B cell (primary cell): ENCODE results near the gene DNMBP.

ENCODE experiments used
- EZH2 ChIP-seq: IDR thresholded peaks from 2 replicates; pipeline ENCODE4 v1.6.1; 2012; ENCODE audit warnings: borderline replicate concordance, low read depth, mild to moderate bottlenecking, moderate library complexity, low read length; ENCODE audit not compliant: insufficient read depth, poor library complexity, severe bottlenecking
- TF ChIP-seq, protein P1 (sequence below): fragments of 200-600 bp; IDR thresholded peaks from one replicate; pipeline ENCODE4 v1.8.0; 2022; ENCODE audit warnings: antibody characterized with exemption, mild to moderate bottlenecking

DNA sequence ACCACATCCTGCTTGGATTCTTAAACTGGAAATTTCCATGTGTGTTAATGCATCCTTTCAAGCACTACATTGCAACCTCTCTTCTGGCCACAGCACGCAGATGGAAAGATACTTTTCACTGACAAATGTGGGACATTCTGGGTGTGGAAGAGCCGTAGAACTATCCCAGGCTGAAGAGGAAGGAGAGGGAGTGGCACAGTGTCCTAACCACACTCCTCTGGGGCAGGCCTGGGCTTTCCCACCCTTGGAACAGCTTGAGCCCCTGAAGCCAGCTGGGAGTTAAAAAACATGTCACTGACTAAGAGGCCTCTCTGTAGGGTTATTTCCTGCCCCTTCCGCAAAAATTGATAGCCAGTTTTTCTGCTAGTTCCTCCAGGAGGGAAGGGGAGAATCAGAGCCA, 34.0 kb upstream of the DNMBP start:
- TF ChIP-seq, protein P1, sequence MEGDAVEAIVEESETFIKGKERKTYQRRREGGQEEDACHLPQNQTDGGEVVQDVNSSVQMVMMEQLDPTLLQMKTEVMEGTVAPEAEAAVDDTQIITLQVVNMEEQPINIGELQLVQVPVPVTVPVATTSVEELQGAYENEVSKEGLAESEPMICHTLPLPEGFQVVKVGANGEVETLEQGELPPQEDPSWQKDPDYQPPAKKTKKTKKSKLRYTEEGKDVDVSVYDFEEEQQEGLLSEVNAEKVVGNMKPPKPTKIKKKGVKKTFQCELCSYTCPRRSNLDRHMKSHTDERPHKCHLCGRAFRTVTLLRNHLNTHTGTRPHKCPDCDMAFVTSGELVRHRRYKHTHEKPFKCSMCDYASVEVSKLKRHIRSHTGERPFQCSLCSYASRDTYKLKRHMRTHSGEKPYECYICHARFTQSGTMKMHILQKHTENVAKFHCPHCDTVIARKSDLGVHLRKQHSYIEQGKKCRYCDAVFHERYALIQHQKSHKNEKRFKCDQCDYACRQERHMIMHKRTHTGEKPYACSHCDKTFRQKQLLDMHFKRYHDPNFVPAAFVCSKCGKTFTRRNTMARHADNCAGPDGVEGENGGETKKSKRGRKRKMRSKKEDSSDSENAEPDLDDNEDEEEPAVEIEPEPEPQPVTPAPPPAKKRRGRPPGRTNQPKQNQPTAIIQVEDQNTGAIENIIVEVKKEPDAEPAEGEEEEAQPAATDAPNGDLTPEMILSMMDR: no peak
- TF ChIP-seq EZH2: no peak
